Tibial nerve (tissue), 4 donors: Measurements from ENCODE around the gene WDR27. TPM values are rescaled to one million over a fixed set of nuclear protein-coding genes. Genes with fewer than 3 reads are reported as not detected.

Source experiments
- DNase-seq, 2 donors: peaks; one replicate each; pipeline ENCODE4 v3.0.0-alpha.2; 2019; ENCODE audit warnings: low spot score in 2 of 2
- H3K27ac ChIP-seq, 4 donors: fragments of 200-600 bp; sonication (generic) in 3 of 4; one replicate each; pipeline ENCODE4 v1.5.1; 2017 to 2019; ENCODE audit warnings: mild to moderate bottlenecking in 1 of 4
- H3K27me3 ChIP-seq, 2 donors: fragments of 200-600 bp; sonication (generic) in 1 of 2; one replicate each; pipeline versions ENCODE4 v1.5.1 to v1.6.0; 2017 to 2019
- H3K36me3 ChIP-seq, 3 donors: fragments of 200-600 bp; sonication (generic); one replicate each; pipeline ENCODE4 v1.5.1; 2018 to 2019
- H3K4me1 ChIP-seq, 4 donors: fragments of 200-600 bp; sonication (generic) in 3 of 4; one replicate each; pipeline ENCODE4 v1.5.1; 2017 to 2019
- H3K4me3 ChIP-seq, 4 donors: fragments of 200-600 bp; sonication (generic) in 3 of 4; one replicate each; pipeline ENCODE4 v1.5.1; 2017 to 2019; ENCODE audit warnings: mild to moderate bottlenecking in 1 of 4, moderate library complexity in 1 of 4
- H3K9me3 ChIP-seq, 4 donors: fragments of 200-600 bp; sonication (generic) in 3 of 4; one replicate each; pipeline ENCODE4 v1.5.1; 2017 to 2019
- EP300 ChIP-seq, 2 donors: sonication (generic); formaldehyde crosslinking; IDR thresholded peaks; one replicate each; pipeline ENCODE4 v1.6.1; 2017; ENCODE audit warnings: antibody characterized with exemption in 2 of 2, mild to moderate bottlenecking in 1 of 2
- POLR2A ChIP-seq, 2 donors: fragments of 450-650 bp; IDR thresholded peaks; one replicate each; pipeline ENCODE4 v1.6.1; 2017; ENCODE audit warnings: antibody characterized with exemption in 2 of 2, mild to moderate bottlenecking in 2 of 2, moderate library complexity in 2 of 2
- WGBS, 2 donors: methylation state at CpG; one replicate each; pipeline ENCODE4 v1.1.5; 2018; 5-methylcytosine and 5-hydroxymethylcytosine counted together
- total RNA-seq, 4 donors: library from RNA; depleted of rRNA; stranded (reverse); fragments of >200 nt; gene quantifications; one replicate each; pipeline ENCODE4 v1.1.0, GENCODE V29; 2016
- TF ChIP-seq, protein P1 (sequence below), 5 experiments: fragments of 200-600 bp in 3 of 5; fragments of 450-650 bp in 2 of 5; sonication (generic) in 3 of 5; IDR thresholded peaks; one replicate each; pipeline ENCODE4 v1.5.1; 2016 to 2019; ENCODE audit warnings: antibody characterized with exemption in 5 of 5, mild to moderate bottlenecking in 3 of 5, moderate library complexity in 2 of 5

Gene WDR27
- total RNA-seq, 4 donors from 2014 or later = 33.9 to 57.5 (median 52.5) TPM

DNA sequence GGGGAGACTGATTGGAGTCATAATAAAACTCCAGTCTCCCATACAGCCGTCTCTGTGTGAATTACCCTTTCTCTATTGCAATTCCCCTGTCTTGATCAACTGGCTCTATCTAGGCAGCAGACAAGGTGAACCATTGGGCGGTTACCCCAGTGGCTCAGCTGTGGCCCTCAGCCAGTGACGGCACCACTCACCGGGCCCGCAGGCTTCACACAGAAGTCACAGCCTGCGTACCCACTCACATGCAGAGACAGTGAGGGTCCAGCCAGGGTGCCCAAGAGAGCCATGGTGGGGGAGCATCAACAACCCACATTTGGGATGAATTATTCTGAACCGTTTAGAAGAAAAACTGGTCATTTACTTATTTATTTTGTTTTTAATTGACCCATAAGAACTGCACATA lies 78.5 kb downstream of the WDR27 start:
- WGBS, 2 donors = 84 to 93% methylated on average over 7 of the region's 7 CpGs
- Histone ChIP-seq H3K27me3 (no peaks in the 10 kb centered on the region), H3K27ac (no peak overlapping the region), H3K9me3 (no peaks in the 10 kb centered on the region), H3K4me1 (no peaks in the 10 kb centered on the region), H3K36me3 (peaks cover 0 to 50% (median 0%) of the 10 kb centered on the region in 3 donors), H3K4me3 (no peak overlapping the region)
- DNase-seq = no peak
- TF ChIP-seq POLR2A (IDR thresholded peaks at IDR 0.05) (no peak), EP300 (IDR thresholded peaks at IDR 0.05) (no peak)
- TF ChIP-seq, protein P1, sequence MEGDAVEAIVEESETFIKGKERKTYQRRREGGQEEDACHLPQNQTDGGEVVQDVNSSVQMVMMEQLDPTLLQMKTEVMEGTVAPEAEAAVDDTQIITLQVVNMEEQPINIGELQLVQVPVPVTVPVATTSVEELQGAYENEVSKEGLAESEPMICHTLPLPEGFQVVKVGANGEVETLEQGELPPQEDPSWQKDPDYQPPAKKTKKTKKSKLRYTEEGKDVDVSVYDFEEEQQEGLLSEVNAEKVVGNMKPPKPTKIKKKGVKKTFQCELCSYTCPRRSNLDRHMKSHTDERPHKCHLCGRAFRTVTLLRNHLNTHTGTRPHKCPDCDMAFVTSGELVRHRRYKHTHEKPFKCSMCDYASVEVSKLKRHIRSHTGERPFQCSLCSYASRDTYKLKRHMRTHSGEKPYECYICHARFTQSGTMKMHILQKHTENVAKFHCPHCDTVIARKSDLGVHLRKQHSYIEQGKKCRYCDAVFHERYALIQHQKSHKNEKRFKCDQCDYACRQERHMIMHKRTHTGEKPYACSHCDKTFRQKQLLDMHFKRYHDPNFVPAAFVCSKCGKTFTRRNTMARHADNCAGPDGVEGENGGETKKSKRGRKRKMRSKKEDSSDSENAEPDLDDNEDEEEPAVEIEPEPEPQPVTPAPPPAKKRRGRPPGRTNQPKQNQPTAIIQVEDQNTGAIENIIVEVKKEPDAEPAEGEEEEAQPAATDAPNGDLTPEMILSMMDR (IDR thresholded peaks at IDR 0.05) = no peak

DNA sequence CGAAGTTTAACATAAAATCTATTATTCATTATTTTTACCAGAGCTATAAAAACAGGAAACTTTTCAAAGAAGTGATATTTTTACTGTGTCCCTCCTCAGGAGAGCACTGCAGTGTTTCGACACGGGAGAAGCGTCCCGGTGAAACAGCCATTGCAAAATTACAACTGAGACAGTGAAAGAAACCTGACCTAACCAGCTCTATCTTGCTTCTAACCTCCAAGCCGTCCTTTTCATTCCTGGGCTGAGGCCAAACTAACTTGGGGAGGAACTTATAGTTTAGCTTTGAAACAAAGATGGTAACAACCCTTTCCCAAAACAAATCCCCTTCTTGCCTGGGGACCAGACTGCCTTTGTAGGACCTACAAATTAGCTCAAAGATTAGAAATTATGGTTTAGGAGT lies 79.2 kb downstream of the WDR27 start:
- TF ChIP-seq, protein P1 (IDR thresholded peaks at IDR 0.05) = no peak
- TF ChIP-seq EP300 (IDR thresholded peaks at IDR 0.05) (no peak), POLR2A (IDR thresholded peaks at IDR 0.05) (no peak)
- Histone ChIP-seq H3K27ac (no peak overlapping the region), H3K4me1 (no peaks in the 10 kb centered on the region), H3K36me3 (peaks cover 0 to 45% (median 0%) of the 10 kb centered on the region in 3 donors), H3K9me3 (no peaks in the 10 kb centered on the region), H3K4me3 (no peak overlapping the region), H3K27me3 (no peaks in the 10 kb centered on the region)
- 83 to 85% methylated on average over 6 of the region's 6 CpGs for whole genome bisulfite sequencing, 2 donors
- DNase-seq = no peak

DNA sequence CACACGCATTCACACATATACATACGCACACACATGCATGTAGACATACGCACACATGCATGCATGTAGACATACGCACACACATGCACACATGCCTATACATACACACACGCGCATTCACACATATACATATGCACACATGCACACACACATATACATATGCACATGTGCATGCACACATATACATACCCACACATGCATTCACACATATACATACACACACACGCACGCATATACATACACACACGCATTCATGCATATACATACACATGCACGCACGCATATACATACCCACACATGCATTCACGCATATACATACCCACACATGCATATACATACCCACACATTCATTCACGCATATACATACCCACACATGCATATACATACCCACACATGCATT lies 80.5 kb downstream of the WDR27 start:
- no peak for DNase-seq
- no peaks in the 10 kb centered on the region for H3K27me3 ChIP-seq
- H3K27ac ChIP-seq = no peak overlapping the region
- H3K4me1 ChIP-seq = no peaks in the 10 kb centered on the region
- 84 to 88% methylated on average over 13 of the region's 13 CpGs for WGBS, 2 donors
- H3K36me3 ChIP-seq = peaks cover 0 to 41% (median 0%) of the 10 kb centered on the region in 3 donors
- H3K9me3 ChIP-seq = no peaks in the 10 kb centered on the region
- TF ChIP-seq, protein P1 (IDR thresholded peaks at IDR 0.05) = no peak
- TF ChIP-seq POLR2A (IDR thresholded peaks at IDR 0.05) (no peak), EP300 (IDR thresholded peaks at IDR 0.05) (no peak)
- no peak overlapping the region for H3K4me3 ChIP-seq

DNA sequence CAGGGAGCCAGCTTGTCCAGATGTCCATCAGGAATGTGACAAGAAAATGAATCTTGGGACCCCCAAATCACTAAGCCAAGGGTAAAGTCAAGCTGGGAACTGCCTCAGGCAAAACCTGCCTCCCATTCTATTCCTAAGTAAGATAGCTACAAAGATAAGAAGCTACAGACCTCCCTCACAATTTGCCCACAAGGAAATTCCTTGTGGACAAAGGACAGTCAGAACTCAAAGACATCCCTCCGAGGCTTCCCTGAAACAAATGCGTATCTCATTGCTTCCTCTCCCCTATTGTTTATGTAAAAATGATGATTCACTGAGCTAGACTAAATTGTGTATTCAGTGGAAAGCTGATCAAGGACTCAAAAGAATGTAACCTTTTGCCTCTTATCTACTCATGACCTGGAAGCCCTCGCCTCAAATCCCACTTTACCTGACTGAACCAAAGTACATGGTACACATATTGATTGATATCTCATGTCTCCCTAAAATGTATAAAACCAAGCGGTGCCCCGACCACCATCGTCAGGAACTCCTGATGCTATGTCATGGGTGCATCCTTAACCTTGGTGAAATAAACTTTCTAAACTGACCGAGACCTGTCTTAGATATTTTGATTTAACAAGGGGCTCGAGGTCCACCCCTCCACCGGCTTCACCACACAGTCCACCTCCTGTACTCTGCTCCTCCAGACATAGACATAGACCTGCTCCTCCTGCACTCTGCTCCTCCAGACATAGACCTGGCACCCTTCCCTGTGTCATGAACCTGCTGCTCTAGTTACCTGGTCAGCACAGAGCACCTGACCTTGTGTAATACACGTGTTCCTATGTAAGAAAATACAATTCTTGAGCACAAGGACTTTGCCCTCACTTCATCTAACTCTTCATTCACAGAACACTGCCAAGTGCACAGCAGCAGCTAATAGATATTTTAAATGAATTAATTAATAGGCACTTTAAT lies 81.4 kb downstream of the WDR27 start:
- 81 to 87% methylated on average over 10 of the region's 10 CpGs for WGBS, 2 donors
- no peaks in the 10 kb centered on the region for H3K4me1 ChIP-seq
- no peak for DNase-seq

More for the DNA sequence above, 81.4 kb downstream of the WDR27 start:
- H3K27me3 ChIP-seq = no peaks in the 10 kb centered on the region
- H3K36me3 ChIP-seq = peaks cover 0 to 32% (median 0%) of the 10 kb centered on the region in 3 donors
- no peak overlapping the region for H3K27ac ChIP-seq
- TF ChIP-seq POLR2A (IDR thresholded peaks at IDR 0.05) = no peak
- TF ChIP-seq, protein P1 (IDR thresholded peaks at IDR 0.05) = no peak
- TF ChIP-seq EP300 (IDR thresholded peaks at IDR 0.05) = no peak
- no peak overlapping the region for H3K4me3 ChIP-seq
- H3K9me3 ChIP-seq = no peaks in the 10 kb centered on the region
